ENCODE measurements around the gene RGCC.

RGCC gene

GRCh38 chr13:41460074-41460465 lies 2.7 kb downstream of the RGCC start:
- Histone ChIP-seq H3K79me2 (no peaks in the 10 kb centered on the region), H3K27me3 (ENCODE audit: control insufficient read depth, insufficient read depth, low read length) (no peaks in the 10 kb centered on the region), H3K4me3 (ENCODE audit: low read depth, low read length) (peak overlapping the region; percentile 38), H3K36me3 (ENCODE audit: control insufficient read depth, insufficient read depth, low read length) (no peaks in the 10 kb centered on the region), H3K9me3 (ENCODE audit: control insufficient read depth, low read length) (no peaks in the 10 kb centered on the region), H2AFZ (no peak overlapping the region), H3K27ac (no peak overlapping the region), H3K9ac (no peak overlapping the region), H3K4me2 (ENCODE audit: low read length) (no peak overlapping the region), H3K4me1 (no peaks in the 10 kb centered on the region)
- TF ChIP-seq CTCF (IDR thresholded peaks at IDR 0.05) = no peak

- H3K9ac ChIP-seq = no peak overlapping the region
Measured at GRCh38 chr13:41460930-41461329, 3.6 kb downstream of the RGCC start.

GRCh38 chr13:41461527-41462139 lies 4.3 kb downstream of the RGCC start:
- Histone ChIP-seq H3K9me3 (ENCODE audit: control insufficient read depth, low read length) (no peaks in the 10 kb centered on the region), H3K79me2 (no peaks in the 10 kb centered on the region), H3K4me1 (no peaks in the 10 kb centered on the region), H3K36me3 (ENCODE audit: control insufficient read depth, insufficient read depth, low read length) (no peaks in the 10 kb centered on the region), H3K4me3 (ENCODE audit: low read depth, low read length) (no peak overlapping the region), H3K27me3 (ENCODE audit: control insufficient read depth, insufficient read depth, low read length) (no peaks in the 10 kb centered on the region), H3K9ac (no peak overlapping the region), H3K27ac (peak overlapping the region; percentile 11), H3K4me2 (ENCODE audit: low read length) (no peak overlapping the region), H2AFZ (no peak overlapping the region)
- TF ChIP-seq CTCF (IDR thresholded peaks at IDR 0.05) = no peak

More at GRCh38 chr13:41460930-41461329, 3.6 kb downstream of the RGCC start:
- Histone ChIP-seq H3K27ac (no peak overlapping the region), H3K4me3 (ENCODE audit: low read depth, low read length) (peak overlapping the region; percentile 8), H3K27me3 (ENCODE audit: control insufficient read depth, insufficient read depth, low read length) (no peaks in the 10 kb centered on the region), H3K9me3 (ENCODE audit: control insufficient read depth, low read length) (no peaks in the 10 kb centered on the region), H3K36me3 (ENCODE audit: control insufficient read depth, insufficient read depth, low read length) (no peaks in the 10 kb centered on the region), H3K4me1 (no peaks in the 10 kb centered on the region), H2AFZ (no peak overlapping the region), H3K4me2 (ENCODE audit: low read length) (no peak overlapping the region), H3K79me2 (no peaks in the 10 kb centered on the region)
- no peak for TF ChIP-seq CTCF (IDR thresholded peaks at IDR 0.05)

GRCh38 chr13:41462427-41462826 lies 5.1 kb downstream of the RGCC start:
- H2AFZ ChIP-seq = no peak overlapping the region
- no peak for TF ChIP-seq CTCF (IDR thresholded peaks at IDR 0.05)
- no peaks in the 10 kb centered on the region for H3K36me3 ChIP-seq (ENCODE audit: control insufficient read depth, insufficient read depth, low read length)
- H3K4me1 ChIP-seq = no peaks in the 10 kb centered on the region
- H3K79me2 ChIP-seq = no peaks in the 10 kb centered on the region
- peak overlapping the region; percentile 11 for H3K4me3 ChIP-seq (ENCODE audit: low read depth, low read length)
- H3K9ac ChIP-seq = no peak overlapping the region
- H3K4me2 ChIP-seq (ENCODE audit: low read length) = no peak overlapping the region
- no peaks in the 10 kb centered on the region for H3K27me3 ChIP-seq (ENCODE audit: control insufficient read depth, insufficient read depth, low read length)
- H3K9me3 ChIP-seq (ENCODE audit: control insufficient read depth, low read length) = no peaks in the 10 kb centered on the region
- peak overlapping the region; percentile 24 for H3K27ac ChIP-seq

Measured in parathyroid adenoma (tissue), 2 donors.